A673 (cell line): Measurements from ENCODE around the gene TNFRSF17. TPM values are rescaled to one million over a fixed set of nuclear protein-coding genes. Genes with fewer than 3 reads are reported as not detected.
A peak's percentile ranks its signal among the peaks of the same experiment; 100 is the strongest.
"Not testable (repeated sequence)": the region's sequence is repeated elsewhere in the genome, so short reads cannot be mapped to it uniquely, and the experiment has no call there.

Source experiments
- BruUV-seq: library from RNA; stranded (reverse); fragments of 400-500 nt; replicated peaks from 2 replicates; lab custom pipeline; 2021; lab: Mats Ljungman, UMichigan
- CTCF ChIA-PET: fragments of 300-600 bp; sonication (Branson Sonifier 250); formaldehyde crosslinking; loops from one replicate; lab custom pipeline; 2022; ENCODE audit warnings: antibody characterized with exemption; lab: Charles Lee
- POLR2A ChIA-PET: fragments of 300-600 bp; sonication (Branson Sonifier 250); formaldehyde crosslinking; loops from one replicate; lab custom pipeline; 2022; ENCODE audit warnings: antibody characterized with exemption; ENCODE audit not compliant: low non-redundant PET; lab: Charles Lee
- DNase-seq: peaks from one replicate; pipeline ENCODE4 v3.0.0-alpha.2; 2015; ENCODE audit warnings: low spot score
- H3K27ac ChIP-seq: fragments of 200-600 bp; sonication (generic); 2 replicates; pipeline ENCODE4 v1.5.1; 2016; ENCODE audit warnings: mixed run types, low read depth, mild to moderate bottlenecking, mixed read lengths, antibody characterized with exemption, low read length; ENCODE audit not compliant: poor library complexity, severe bottlenecking
- H3K27me3 ChIP-seq: fragments of 200-600 bp; sonication (generic); replicated peaks from 2 replicates; pipeline ENCODE4 v1.6.1; 2017; ENCODE audit warnings: mixed run types, low read depth, mild to moderate bottlenecking, mixed read lengths, antibody characterized with exemption, low read length; ENCODE audit not compliant: insufficient read depth, poor library complexity
- H3K36me3 ChIP-seq: fragments of 200-600 bp; sonication (generic); 2 replicates; pipeline ENCODE4 v1.6.1; 2016; ENCODE audit warnings: mixed run types, mild to moderate bottlenecking, mixed read lengths, antibody characterized with exemption, low read length; ENCODE audit not compliant: insufficient read depth, poor library complexity, severe bottlenecking
- H3K4me1 ChIP-seq: fragments of 200-600 bp; sonication (generic); 2 replicates; pipeline ENCODE4 v1.6.1; 2017; ENCODE audit warnings: mixed run types, mild to moderate bottlenecking, mixed read lengths, antibody characterized with exemption, low read length; ENCODE audit not compliant: insufficient read depth, poor library complexity, severe bottlenecking
- H3K4me3 ChIP-seq: fragments of 200-600 bp; sonication (generic); 2 replicates; pipeline ENCODE4 v1.5.1; 2016; ENCODE audit warnings: low read depth, mixed run types, mild to moderate bottlenecking, mixed read lengths, low read length; ENCODE audit not compliant: poor library complexity, severe bottlenecking
- H3K9me3 ChIP-seq: fragments of 200-600 bp; sonication (generic); 2 replicates; pipeline ENCODE4 v1.6.1; 2016; ENCODE audit warnings: mixed run types, low read depth, mild to moderate bottlenecking, mixed read lengths, antibody characterized with exemption, low read length; ENCODE audit not compliant: poor library complexity, severe bottlenecking
- CTCF ChIP-seq: fragments of 300-800, 200-600 bp; sonication (generic); conservative IDR thresholded peaks from 2 replicates; pipeline ENCODE4 v1.5.1; 2017; ENCODE audit warnings: low read depth, mild to moderate bottlenecking, antibody characterized with exemption, low read length, moderate library complexity, mixed read lengths
- EZH2 ChIP-seq: fragments of 200-600 bp; sonication (generic); IDR thresholded peaks from 2 replicates; pipeline ENCODE4 v1.6.1; 2017; ENCODE audit warnings: borderline replicate concordance, low read depth, mild to moderate bottlenecking, mixed read lengths, antibody characterized with exemption, low read length; ENCODE audit not compliant: poor library complexity, severe bottlenecking
- intact Hi-C: fragments of 100-400 bp; cut with micrococcal nuclease; formaldehyde crosslinking; loops from one replicate; pipeline ENCODE4 v1.10.0; 2022; ENCODE audit not compliant: unreplicated experiment
- total RNA-seq: library from RNA; stranded (reverse); gene quantifications from 2 replicates; pipeline ENCODE4 v1.2.3, GENCODE V29; 2021

TNFRSF17 gene
- total RNA-seq, 1 experiment from 2014 or later = not detected

- DNase-seq = no peak
- intact Hi-C loops = no loop called here
- Histone ChIP-seq H3K9me3 (no peaks in the 10 kb centered on the region), H3K4me3 (no peak overlapping the region), H3K36me3 (no peaks in the 10 kb centered on the region), H3K27ac (no peak overlapping the region), H3K27me3 (no peaks in the 10 kb centered on the region), H3K4me1 (no peaks in the 10 kb centered on the region)
- ChIA-PET POLR2A (no interaction called here), CTCF (no interaction called here)
- no TSS peak for BruUV-seq
- TF ChIP-seq CTCF (no peak), EZH2 (no peak)
Observed at GRCh38 chr16:11950388-11950787, 14.6 kb upstream of the TNFRSF17 start.

GRCh38 chr16:11953576-11953975 is 11.4 kb upstream of the TNFRSF17 start:
- H3K4me1 ChIP-seq, H3K27ac ChIP-seq, DNase-seq, H3K36me3 ChIP-seq, BruUV-seq, CTCF ChIA-PET, H3K27me3 ChIP-seq, H3K9me3 ChIP-seq, POLR2A ChIA-PET, intact Hi-C loops, H3K4me3 ChIP-seq: not testable (repeated sequence)

- Histone ChIP-seq H3K4me3 (no peak overlapping the region), H3K27me3 (no peaks in the 10 kb centered on the region), H3K4me1 (peaks cover 4% of the 10 kb centered on the region), H3K27ac (no peak overlapping the region), H3K36me3 (no peaks in the 10 kb centered on the region), H3K9me3 (no peaks in the 10 kb centered on the region)
- peak; percentile 74 for DNase-seq
- ChIA-PET POLR2A (no interaction called here), CTCF (no interaction called here)
- intact Hi-C loops = no loop called here
- TF ChIP-seq CTCF (no peak), EZH2 (no peak)
- BruUV-seq = no TSS peak
Observed at GRCh38 chr16:11955713-11956123, 9.3 kb upstream of the TNFRSF17 start.

GRCh38 chr16:11956558-11956957 is 8.5 kb upstream of the TNFRSF17 start:
- no peaks in the 10 kb centered on the region for H3K36me3 ChIP-seq
- POLR2A ChIA-PET = no interaction called here
- CTCF ChIA-PET = no interaction called here

More at GRCh38 chr16:11956558-11956957, 8.5 kb upstream of the TNFRSF17 start:
- Histone ChIP-seq H3K4me3 (no peak overlapping the region), H3K27me3 (no peaks in the 10 kb centered on the region), H3K4me1 (peaks cover 4% of the 10 kb centered on the region), H3K27ac (no peak overlapping the region), H3K9me3 (no peaks in the 10 kb centered on the region)
- BruUV-seq = no TSS peak
- TF ChIP-seq CTCF (no peak), EZH2 (no peak)
- intact Hi-C loops = no loop called here
- no peak for DNase-seq
